SK-N-MC (cell line): ENCODE data around the gene TMED3.

Experiments used
- EZH2 ChIP-seq: fragments of 200-600 bp; sonication (generic); IDR thresholded peaks from one replicate; pipeline ENCODE4 v1.6.1; 2017; ENCODE audit warnings: antibody characterized with exemption
- POLR2AphosphoS5 ChIP-seq: IDR thresholded peaks from 2 replicates; pipeline ENCODE4 v1.6.1; 2012; ENCODE audit warnings: mild to moderate bottlenecking, low read depth, low read length, borderline replicate concordance

DNA sequence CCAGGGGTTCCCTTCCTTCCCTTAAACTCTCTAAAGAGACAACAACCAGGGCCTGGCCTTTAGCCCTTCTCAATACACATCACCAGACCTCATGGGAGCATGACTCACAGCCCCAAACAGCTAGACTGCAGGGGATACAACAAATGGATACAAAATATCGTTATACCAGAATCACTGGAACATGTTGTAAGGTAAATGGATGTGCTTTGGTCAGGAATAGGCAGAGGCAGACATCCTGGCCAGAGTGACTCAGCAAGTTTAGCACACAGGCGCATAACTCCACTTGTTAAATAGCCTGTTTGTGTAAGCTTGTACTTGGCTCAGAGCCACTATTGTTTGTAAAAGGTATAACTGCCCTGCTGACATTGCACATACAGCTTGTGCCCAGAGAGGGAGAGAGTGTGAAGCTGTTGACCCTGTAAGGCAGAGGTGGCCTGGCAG is 18.3 kb downstream of the TMED3 start:
- TF ChIP-seq EZH2 (no peak), POLR2AphosphoS5 (no peak)
